Kidney (tissue), 14 donors: ENCODE data around the gene USP3. TPM values are rescaled to one million over a fixed set of nuclear protein-coding genes. Genes with fewer than 3 reads are reported as not detected.

Experiments used
- DNase-seq, 5 donors: peaks; one replicate each; pipeline ENCODE4 v3.0.0-alpha.2; 2013 to 2020
- FAIRE-seq: peaks from 2 replicates; lab custom pipeline; 2012; peaks lifted over from hg19 to GRCh38; lab: Jason Lieb, UNC
- H3K27ac ChIP-seq, 2 donors: one replicate each; pipeline ENCODE4 v1.7.0; 2013; ENCODE audit warnings: low read depth in 2 of 2, low read length in 2 of 2, inconsistent platforms in 1 of 2
- H3K27me3 ChIP-seq: one replicate; pipeline ENCODE4 v1.7.1; 2013; ENCODE audit warnings: low read length, inconsistent platforms; ENCODE audit not compliant: control insufficient read depth, insufficient read depth
- H3K36me3 ChIP-seq, 3 donors: one replicate each; pipeline versions ENCODE4 v1.7.0 to v1.7.1; 2013; ENCODE audit warnings: low read length in 3 of 3, control low read depth in 1 of 3, inconsistent platforms in 1 of 3; ENCODE audit not compliant: insufficient read depth in 3 of 3, control insufficient read depth in 2 of 3
- H3K4me1 ChIP-seq, 3 donors: one replicate each; pipeline versions ENCODE4 v1.7.0 to v1.7.1; 2013; ENCODE audit warnings: low read length in 3 of 3, inconsistent platforms in 1 of 3, low read depth in 1 of 3; ENCODE audit not compliant: control insufficient read depth in 2 of 3, insufficient read depth in 2 of 3
- H3K4me3 ChIP-seq, 3 donors: one replicate each; pipeline versions ENCODE4 v1.7.0 to v1.8.1; 2013; ENCODE audit warnings: low read length in 3 of 3, control low read depth in 1 of 3, inconsistent platforms in 1 of 3
- H3K9ac ChIP-seq, 3 donors: one replicate each; pipeline versions ENCODE4 v1.7.0 to v1.7.1; 2013; ENCODE audit warnings: low read length in 3 of 3, control low read depth in 1 of 3, inconsistent platforms in 1 of 3
- H3K9me3 ChIP-seq, 3 donors: one replicate each; pipeline versions ENCODE4 v1.7.0 to v1.7.1; 2013; ENCODE audit warnings: low read length in 3 of 3, control low read depth in 1 of 3, inconsistent platforms in 1 of 3; ENCODE audit not compliant: control insufficient read depth in 2 of 3, insufficient read depth in 1 of 3
- intact Hi-C: fragments of 100-400 bp; cut with DNase I; formaldehyde crosslinking; loops from one replicate; pipeline ENCODE4 v1.11.1; 2022
- polyA plus RNA-seq: library from polyadenylated mRNA; stranded (reverse); fragments of 350-450 nt; fragmentation: Illumina TruSeq; extraction: RNeasy Lipid Tissue Mini Kit (QIAGEN cat#74804); gene quantifications from one replicate; pipeline ENCODE4 v1.2.3, GENCODE V29; 2014; ENCODE audit warnings: low read depth, low replicate concordance; ENCODE audit not compliant: insufficient read depth
- total RNA-seq: library from RNA; stranded (reverse); fragmentation: NEBNext Ultra II Directional; extraction: Animal tissue kit (Norgen Biotek cat#: 25700); gene quantifications from one replicate; pipeline ENCODE4 v1.2.1, GENCODE V29; 2021
- TF ChIP-seq, protein P1 (sequence below): IDR thresholded peaks from 3 replicates; pipeline ENCODE4 v1.5.1; 2012; ENCODE audit warnings: mild to moderate bottlenecking, moderate library complexity, borderline replicate concordance; ENCODE audit not compliant: insufficient read depth; ENCODE audit errors: extremely low read depth
- donor health status: control.
- donor health status: control.
- donor health status: control.
- donor health status: control.
- donor health status: control.
- donor health status: DM: yes; HTN: yes; CAD: no.
- donor health status: Normal renal cell carcinoma (clear cell type).

The USP3 gene
- total and polyA plus RNA-seq, 2 donors from 2014 or later, result 25.2 to 72.5 TPM

- peak in 3 of 5 donors; percentile 66 to 93 (median 72) for DNase-seq
- Histone ChIP-seq H3K9ac (peak overlapping the region; percentile 4 to 98 (median 91)), H3K27ac (peak overlapping the region; percentile 97 to 99), H3K36me3 (no peaks in the 10 kb centered on the region), H3K9me3 (no peaks in the 10 kb centered on the region), H3K4me1 (peaks cover 6 to 35% (median 29%) of the 10 kb centered on the region in 3 donors), H3K4me3 (peak overlapping the region; percentile 48 to 90 (median 84)), H3K27me3 (no peaks in the 10 kb centered on the region)
- TF ChIP-seq, protein P1, sequence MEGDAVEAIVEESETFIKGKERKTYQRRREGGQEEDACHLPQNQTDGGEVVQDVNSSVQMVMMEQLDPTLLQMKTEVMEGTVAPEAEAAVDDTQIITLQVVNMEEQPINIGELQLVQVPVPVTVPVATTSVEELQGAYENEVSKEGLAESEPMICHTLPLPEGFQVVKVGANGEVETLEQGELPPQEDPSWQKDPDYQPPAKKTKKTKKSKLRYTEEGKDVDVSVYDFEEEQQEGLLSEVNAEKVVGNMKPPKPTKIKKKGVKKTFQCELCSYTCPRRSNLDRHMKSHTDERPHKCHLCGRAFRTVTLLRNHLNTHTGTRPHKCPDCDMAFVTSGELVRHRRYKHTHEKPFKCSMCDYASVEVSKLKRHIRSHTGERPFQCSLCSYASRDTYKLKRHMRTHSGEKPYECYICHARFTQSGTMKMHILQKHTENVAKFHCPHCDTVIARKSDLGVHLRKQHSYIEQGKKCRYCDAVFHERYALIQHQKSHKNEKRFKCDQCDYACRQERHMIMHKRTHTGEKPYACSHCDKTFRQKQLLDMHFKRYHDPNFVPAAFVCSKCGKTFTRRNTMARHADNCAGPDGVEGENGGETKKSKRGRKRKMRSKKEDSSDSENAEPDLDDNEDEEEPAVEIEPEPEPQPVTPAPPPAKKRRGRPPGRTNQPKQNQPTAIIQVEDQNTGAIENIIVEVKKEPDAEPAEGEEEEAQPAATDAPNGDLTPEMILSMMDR, result no peak
- no peak for FAIRE-seq
- intact Hi-C loops, result no loop called here
Observed at GRCh38 chr15:63503739-63504246, 600 bp upstream of the USP3 start.

- Histone ChIP-seq H3K27ac (peak overlapping the region; percentile 93 to 97), H3K4me3 (peak overlapping the region; percentile 64 to 79 (median 75)), H3K9me3 (no peaks in the 10 kb centered on the region), H3K9ac (peak overlapping the region; percentile 52 to 92 (median 52)), H3K36me3 (no peaks in the 10 kb centered on the region), H3K27me3 (no peaks in the 10 kb centered on the region), H3K4me1 (peaks cover 10 to 31% (median 30%) of the 10 kb centered on the region in 3 donors)
- DNase-seq (peak; percentile 57 to 87 (median 80)), FAIRE-seq (no peak)
- intact Hi-C loops, result no loop called here
- TF ChIP-seq, protein P1, result peak; percentile 30
Observed at GRCh38 chr15:63504979-63505841, 817 bp downstream of the USP3 start.

- Histone ChIP-seq H3K27me3 (no peaks in the 10 kb centered on the region), H3K4me3 (peak overlapping the region; percentile 64 to 79 (median 75)), H3K9ac (peak overlapping the region; percentile 52 to 92 (median 52)), H3K36me3 (no peaks in the 10 kb centered on the region), H3K4me1 (peaks cover 10 to 32% (median 29%) of the 10 kb centered on the region in 3 donors), H3K27ac (peak overlapping the region in 1 of 2 donors; percentile 97), H3K9me3 (no peaks in the 10 kb centered on the region)
- TF ChIP-seq, protein P1, result no peak
- FAIRE-seq, result no peak
- DNase-seq, result no peak
- intact Hi-C loops, result no loop called here
Observed at GRCh38 chr15:63505842-63506222, 1.4 kb downstream of the USP3 start.
